ENCODE data around the gene NMT1.

NMT1 gene

GRCh38 chr17:45052052-45052772 lies 8.9 kb upstream of the NMT1 start:
- H3K4me3 ChIP-seq (ENCODE audit: low read length): peak overlapping the region; percentile 64
- peak overlapping the region; percentile 51 for H2AFZ ChIP-seq (ENCODE audit: low read length)
- H3K9ac ChIP-seq (ENCODE audit: low read length): peak overlapping the region; percentile 85
- H3F3A ChIP-seq (ENCODE audit: insufficient read depth, low read length): peaks cover 24% of the 10 kb centered on the region
- no peaks in the 10 kb centered on the region for H4K20me1 ChIP-seq (ENCODE audit: insufficient read depth, low read length)
- peaks cover 35% of the 10 kb centered on the region for H3K79me2 ChIP-seq (ENCODE audit: low read length)
- H3K27me3 ChIP-seq (replicated peaks; ENCODE audit: insufficient read depth, low read length): no peaks in the 10 kb centered on the region
- TF ChIP-seq EZH2phosphoT487 (IDR thresholded peaks at IDR 0.05; ENCODE audit: low read length) (no peak), CTCF (IDR thresholded peaks at IDR 0.05; ENCODE audit: low read length) (no peak), EZH2 (optimal IDR thresholded peaks at IDR 0.05; ENCODE audit: low read depth, low read length) (no peak)
- H3K36me3 ChIP-seq (replicated peaks; ENCODE audit: insufficient read depth, low read length): no peaks in the 10 kb centered on the region
- 0 out of 2 replicates have a peak, but pooled peaks cover 3% of the 10 kb centered on the region for H3K4me1 ChIP-seq (ENCODE audit: low read length)
- peak; percentile 51 for DNase-seq
- H3K27ac ChIP-seq (ENCODE audit: low read length): peak overlapping the region; percentile 76; the same call in 1 of the 2 replicates
- no peaks in the 10 kb centered on the region for H3K9me3 ChIP-seq (replicated peaks; ENCODE audit: insufficient read depth, low read length)
- peak overlapping the region; percentile 85 for H3K4me2 ChIP-seq (ENCODE audit: low read depth, low read length)
- H3K9me2 ChIP-seq (replicated peaks; ENCODE audit: insufficient read depth, low read length): no peaks in the 10 kb centered on the region

DNA sequence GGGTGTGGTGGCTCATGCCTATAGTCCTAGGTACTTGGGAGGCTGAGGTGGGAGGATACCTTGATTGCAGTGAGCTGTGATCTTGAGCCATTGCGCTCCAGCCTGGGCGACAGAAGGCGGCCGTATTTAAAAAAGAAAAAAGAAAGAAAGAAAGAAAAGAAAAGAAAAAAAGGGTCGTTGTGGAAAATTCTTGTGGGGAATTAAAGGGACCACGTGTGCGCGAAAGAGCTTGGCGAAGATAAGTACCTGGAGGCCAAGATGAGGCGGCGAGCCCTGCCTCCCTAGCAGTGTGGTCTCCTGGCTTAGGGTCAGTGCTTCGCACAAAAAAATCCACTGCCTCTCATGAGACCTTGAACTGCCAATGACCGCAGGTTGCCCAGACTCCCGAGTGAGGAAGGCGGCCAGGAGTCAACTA lies 728 bp upstream of the NMT1 start:
- Histone ChIP-seq H3K27ac (ENCODE audit: low read length) (peak overlapping the region; percentile 50), H2AFZ (ENCODE audit: low read length) (peak overlapping the region; percentile 79), H3F3A (ENCODE audit: insufficient read depth, low read length) (0 out of 2 replicates have a peak, but pooled peaks cover 2% of the 10 kb centered on the region), H3K9ac (ENCODE audit: low read length) (peak overlapping the region; percentile 95), H4K20me1 (ENCODE audit: insufficient read depth, low read length) (0 out of 2 replicates have a peak, but pooled peaks cover 7% of the 10 kb centered on the region), H3K4me2 (ENCODE audit: low read depth, low read length) (peak overlapping the region; percentile 54; the same call in 1 of the 2 replicates), H3K4me1 (ENCODE audit: low read length) (peaks cover 15% of the 10 kb centered on the region), H3K9me2 (replicated peaks; ENCODE audit: insufficient read depth, low read length) (no peaks in the 10 kb centered on the region), H3K27me3 (replicated peaks; ENCODE audit: insufficient read depth, low read length) (no peaks in the 10 kb centered on the region), H3K4me3 (ENCODE audit: low read length) (peak overlapping the region; percentile 88), H3K79me2 (ENCODE audit: low read length) (peaks cover 65% of the 10 kb centered on the region), H3K36me3 (replicated peaks; ENCODE audit: insufficient read depth, low read length) (no peaks in the 10 kb centered on the region; the same call in 1 of the 2 replicates), H3K9me3 (replicated peaks; ENCODE audit: insufficient read depth, low read length) (no peaks in the 10 kb centered on the region)
- DNase-seq: no peak
- TF ChIP-seq EZH2 (optimal IDR thresholded peaks at IDR 0.05; ENCODE audit: low read depth, low read length): no peak

DNA sequence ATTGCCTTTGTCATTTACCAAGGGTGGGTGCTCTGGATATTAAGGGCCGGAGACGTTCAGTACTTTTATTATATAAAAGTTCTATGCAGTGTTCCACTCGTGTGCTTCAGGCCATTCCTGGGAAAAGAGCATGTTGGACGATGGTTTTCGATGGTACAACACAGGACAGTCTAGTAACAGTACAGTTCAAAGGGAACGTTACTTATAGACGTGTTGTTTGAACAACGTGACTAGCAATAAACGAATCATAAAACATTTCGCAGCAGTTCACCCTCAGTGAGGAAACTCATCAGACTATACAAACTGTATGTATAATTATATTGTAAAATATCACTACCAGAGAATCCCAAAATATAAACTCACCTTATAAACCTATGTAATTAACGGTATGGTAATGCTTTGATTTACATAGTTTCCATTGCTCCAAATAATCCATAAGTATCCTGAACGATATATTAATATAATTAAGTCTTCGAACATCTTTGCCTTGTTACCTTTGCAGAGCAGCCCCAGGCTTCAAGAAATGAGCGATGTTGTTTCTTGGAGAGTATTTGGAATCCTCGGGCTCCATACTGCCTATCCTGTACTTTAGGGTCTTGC lies 589 bp downstream of the NMT1 start:
- DNase-seq: no peak
- peak overlapping the region; percentile 70; the same call in 1 of the 2 replicates for H3K27ac ChIP-seq (ENCODE audit: low read length)
- H3K4me2 ChIP-seq (ENCODE audit: low read depth, low read length): peak overlapping the region; percentile 74
- peak overlapping the region; percentile 95 for H3K9ac ChIP-seq (ENCODE audit: low read length)
- H3K4me1 ChIP-seq (ENCODE audit: low read length): peaks cover 15% of the 10 kb centered on the region
- H3K4me3 ChIP-seq (ENCODE audit: low read length): peak overlapping the region; percentile 88
- no peaks in the 10 kb centered on the region for H3K27me3 ChIP-seq (replicated peaks; ENCODE audit: insufficient read depth, low read length)
- H3K36me3 ChIP-seq (replicated peaks; ENCODE audit: insufficient read depth, low read length): no peaks in the 10 kb centered on the region; the same call in 1 of the 2 replicates
- no peaks in the 10 kb centered on the region for H3K9me2 ChIP-seq (replicated peaks; ENCODE audit: insufficient read depth, low read length)
- peaks cover 75% of the 10 kb centered on the region for H3K79me2 ChIP-seq (ENCODE audit: low read length)
- H4K20me1 ChIP-seq (ENCODE audit: insufficient read depth, low read length): 0 out of 2 replicates have a peak, but pooled peaks cover 7% of the 10 kb centered on the region
- H3F3A ChIP-seq (ENCODE audit: insufficient read depth, low read length): no peaks in the 10 kb centered on the region
- H2AFZ ChIP-seq (ENCODE audit: low read length): 0 out of 2 replicates have a peak overlapping the region, but pooled peaks have one; percentile 34
- TF ChIP-seq EZH2 (optimal IDR thresholded peaks at IDR 0.05; ENCODE audit: low read depth, low read length): no peak
- no peak for TF ChIP-seq EZH2phosphoT487 (IDR thresholded peaks at IDR 0.05; ENCODE audit: low read length)
- TF ChIP-seq CTCF (IDR thresholded peaks at IDR 0.05; ENCODE audit: low read length): no peak
- no peaks in the 10 kb centered on the region for H3K9me3 ChIP-seq (replicated peaks; ENCODE audit: insufficient read depth, low read length)

Data from MM.1S (cell line).